Bronchial epithelial cell (primary cell): ENCODE data around the gene GBE1. TPM values are rescaled to one million over a fixed set of nuclear protein-coding genes. Genes with fewer than 3 reads are reported as not detected.

Experiments
- DNase-seq: peaks from one replicate; pipeline ENCODE4 v3.0.0-alpha.2; 2010; ENCODE audit warnings: low read depth
- FAIRE-seq: peaks from 2 replicates; lab custom pipeline; 2011; peaks lifted over from hg19 to GRCh38; lab: Jason Lieb, UNC
- H3K27me3 ChIP-seq: 2 replicates; pipeline ENCODE4 v1.5.1; 2011; ENCODE audit warnings: low read length; ENCODE audit not compliant: control insufficient read depth, insufficient read depth
- H3K36me3 ChIP-seq: 2 replicates; pipeline ENCODE4 v1.5.1; 2011; ENCODE audit warnings: low read length; ENCODE audit not compliant: control insufficient read depth, insufficient read depth
- H3K4me3 ChIP-seq: 2 replicates; pipeline ENCODE4 v1.5.1; 2011; ENCODE audit warnings: mild to moderate bottlenecking, low read depth, low read length, control low read depth
- CTCF ChIP-seq: IDR thresholded peaks from 2 replicates; pipeline ENCODE4 v1.5.1; 2011; ENCODE audit warnings: mild to moderate bottlenecking, moderate library complexity, low read length, control low read depth, inconsistent platforms; ENCODE audit not compliant: insufficient read depth, severe bottlenecking
- total RNA-seq: library from RNA; depleted of rRNA; stranded (reverse); fragments of >200 nt; gene quantifications from 2 replicates; pipeline ENCODE4 v1.2.1, GENCODE V29; 2014

Gene GBE1
- total RNA-seq, 1 donor from 2014 or later, result 94.0 TPM

- H3K4me3 ChIP-seq, result no peak overlapping the region
- no peaks in the 10 kb centered on the region for H3K27me3 ChIP-seq
- TF ChIP-seq CTCF, result no peak
- FAIRE-seq (no peak), DNase-seq (no peak)
- H3K36me3 ChIP-seq, result no peaks in the 10 kb centered on the region
These were observed 98.3 kb downstream of the GBE1 start for GRCh38 chr3:81663114-81663513.

- Histone ChIP-seq H3K36me3 (no peaks in the 10 kb centered on the region), H3K27me3 (no peaks in the 10 kb centered on the region), H3K4me3 (no peak overlapping the region)
- no peak for TF ChIP-seq CTCF
- FAIRE-seq (no peak), DNase-seq (no peak)
These were observed 101.4 kb downstream of the GBE1 start for GRCh38 chr3:81660036-81660435.

- Histone ChIP-seq H3K36me3 (no peaks in the 10 kb centered on the region), H3K27me3 (no peaks in the 10 kb centered on the region), H3K4me3 (no peak overlapping the region)
- no peak for DNase-seq
- FAIRE-seq, result no peak
- no peak for TF ChIP-seq CTCF
These were observed 103.0 kb downstream of the GBE1 start for GRCh38 chr3:81658322-81658997.

- Histone ChIP-seq H3K27me3 (no peaks in the 10 kb centered on the region), H3K4me3 (no peak overlapping the region), H3K36me3 (no peaks in the 10 kb centered on the region)
- no peak for DNase-seq
- no peak for TF ChIP-seq CTCF
- FAIRE-seq, result no peak
These were observed 110.3 kb downstream of the GBE1 start for GRCh38 chr3:81651139-81651538.

GRCh38 chr3:81650187-81650586 lies 111.3 kb downstream of the GBE1 start:
- Histone ChIP-seq H3K36me3 (peaks cover 1% of the 10 kb centered on the region), H3K4me3 (no peak overlapping the region), H3K27me3 (no peaks in the 10 kb centered on the region)
- peak; percentile 49 for DNase-seq
- TF ChIP-seq CTCF, result no peak
- no peak for FAIRE-seq

GRCh38 chr3:81645248-81645647 lies 116.2 kb downstream of the GBE1 start:
- DNase-seq (no peak), FAIRE-seq (no peak)
- Histone ChIP-seq H3K4me3 (no peak overlapping the region), H3K27me3 (no peaks in the 10 kb centered on the region), H3K36me3 (peaks cover 1% of the 10 kb centered on the region)
- TF ChIP-seq CTCF, result no peak
